Stimulated activated naive CD8-positive, alpha-beta T cell treated with anti-CD3 and anti-CD28 coated beads, Interleukin-15, amount 100 ng/mL, for 72 hours (primary cell): ENCODE data around the gene PTGR1.
"Not testable (repeated sequence)": the region's sequence is repeated elsewhere in the genome, so short reads cannot be mapped to it uniquely, and the experiment has no call there.

Experiments
- ATAC-seq: fragments of 150-1000 bp; cut with Tn5 transposase; 2 replicates; pipeline ENCODE4 v1.10.0; 2021; ENCODE audit warnings: mild to moderate bottlenecking, moderate library complexity
- DNase-seq, 2 donors: peaks; one replicate each; pipeline ENCODE4 v3.0.0; 2021 to 2022
- H3K27ac Mint-ChIP-seq, 2 donors: one replicate each; pipeline ENCODE4 v1.8.0; 2022; ENCODE audit warnings: mild to moderate bottlenecking in 2 of 2, mixed read lengths in 2 of 2, moderate library complexity in 2 of 2
- H3K27me3 Mint-ChIP-seq: one replicate; pipeline ENCODE4 v1.8.0; 2022; ENCODE audit warnings: mixed read lengths
- H3K4me1 Mint-ChIP-seq: one replicate; pipeline ENCODE4 v1.8.0; 2022; ENCODE audit warnings: mild to moderate bottlenecking, mixed read lengths
- H3K4me3 Mint-ChIP-seq, 2 donors: one replicate each; pipeline ENCODE4 v1.8.0; 2022; ENCODE audit warnings: mild to moderate bottlenecking in 2 of 2, mixed read lengths in 2 of 2, moderate library complexity in 1 of 2
- H3K9me3 Mint-ChIP-seq, 2 donors: one replicate each; pipeline ENCODE4 v1.8.0; 2022; ENCODE audit warnings: mixed read lengths in 2 of 2

PTGR1 gene

GRCh38 chr9:111597852-111598732 lies 1.4 kb downstream of the PTGR1 start:
- Mint-ChIP-seq H3K27ac (peak overlapping the region; percentile 25 to 63), H3K4me3 (peak overlapping the region; percentile 84 to 88), H3K9me3 (no peaks in the 10 kb centered on the region), H3K4me1 (peaks cover 26% of the 10 kb centered on the region), H3K27me3 (peaks cover 55% of the 10 kb centered on the region)
- DNase-seq (peak; percentile 40 to 60), ATAC-seq (peak; percentile 56)

- Mint-ChIP-seq H3K4me1 (no peaks in the 10 kb centered on the region), H3K27me3 (no peaks in the 10 kb centered on the region), H3K9me3 (peaks cover 0 to 8% of the 10 kb centered on the region in 2 donors), H3K4me3 (no peak overlapping the region), H3K27ac (no peak overlapping the region)
- DNase-seq = no peak
- ATAC-seq = no peak
Observed at GRCh38 chr9:111588846-111589245, 10.6 kb downstream of the PTGR1 start.

GRCh38 chr9:111586378-111586777 lies 13.1 kb downstream of the PTGR1 start:
- H3K4me3 Mint-ChIP-seq = no peak overlapping the region
- no peaks in the 10 kb centered on the region for H3K4me1 Mint-ChIP-seq
- H3K9me3 Mint-ChIP-seq = peaks cover 0 to 8% of the 10 kb centered on the region in 2 donors
- no peaks in the 10 kb centered on the region for H3K27me3 Mint-ChIP-seq
- ATAC-seq = no peak
- no peak for DNase-seq
- no peak overlapping the region for H3K27ac Mint-ChIP-seq

- H3K27ac Mint-ChIP-seq = no peak overlapping the region
- ATAC-seq = no peak
- no peak overlapping the region for H3K4me3 Mint-ChIP-seq
- DNase-seq = no peak
- H3K27me3 Mint-ChIP-seq = no peaks in the 10 kb centered on the region
- H3K9me3 Mint-ChIP-seq = peaks cover 0 to 8% of the 10 kb centered on the region in 2 donors
- no peaks in the 10 kb centered on the region for H3K4me1 Mint-ChIP-seq
Observed at GRCh38 chr9:111582888-111583287, 16.6 kb downstream of the PTGR1 start.

- H3K4me3 Mint-ChIP-seq = no peak overlapping the region
- H3K9me3 Mint-ChIP-seq = peaks cover 15 to 21% of the 10 kb centered on the region in 2 donors
- no peaks in the 10 kb centered on the region for H3K27me3 Mint-ChIP-seq
- no peaks in the 10 kb centered on the region for H3K4me1 Mint-ChIP-seq
- DNase-seq = no peak
- no peak overlapping the region for H3K27ac Mint-ChIP-seq
- no peak for ATAC-seq
Observed at GRCh38 chr9:111572950-111573604, 26.4 kb downstream of the PTGR1 start.

- not testable (repeated sequence) for H3K27ac Mint-ChIP-seq, H3K27me3 Mint-ChIP-seq, H3K4me3 Mint-ChIP-seq, H3K4me1 Mint-ChIP-seq, ATAC-seq
- peaks cover 23 to 33% of the 10 kb centered on the region in 2 donors for H3K9me3 Mint-ChIP-seq
- peak in 1 of 2 donors; percentile 0 for DNase-seq
Observed at GRCh38 chr9:111568127-111568526, 31.3 kb downstream of the PTGR1 start.

- ATAC-seq (no peak), DNase-seq (no peak)
- no peaks in the 10 kb centered on the region for H3K27me3 Mint-ChIP-seq
- no peak overlapping the region for H3K4me3 Mint-ChIP-seq
- H3K27ac Mint-ChIP-seq = no peak overlapping the region
- no peaks in the 10 kb centered on the region for H3K4me1 Mint-ChIP-seq
- peaks cover 23 to 33% of the 10 kb centered on the region in 2 donors for H3K9me3 Mint-ChIP-seq
Observed at GRCh38 chr9:111566234-111566633, 33.2 kb downstream of the PTGR1 start.

GRCh38 chr9:111561165-111561719 lies 38.2 kb downstream of the PTGR1 start:
- DNase-seq (no peak), ATAC-seq (no peak)
- H3K4me3 Mint-ChIP-seq = no peak overlapping the region
- no peak overlapping the region for H3K27ac Mint-ChIP-seq
- no peaks in the 10 kb centered on the region for H3K4me1 Mint-ChIP-seq
- no peaks in the 10 kb centered on the region for H3K27me3 Mint-ChIP-seq
- H3K9me3 Mint-ChIP-seq = peaks cover 23 to 25% of the 10 kb centered on the region in 2 donors

- H3K27ac Mint-ChIP-seq = no peak overlapping the region
- no peaks in the 10 kb centered on the region for H3K27me3 Mint-ChIP-seq
- H3K4me1 Mint-ChIP-seq = no peaks in the 10 kb centered on the region
- DNase-seq (no peak), ATAC-seq (no peak)
- peaks cover 37 to 47% of the 10 kb centered on the region in 2 donors for H3K9me3 Mint-ChIP-seq
- H3K4me3 Mint-ChIP-seq = no peak overlapping the region
Observed at GRCh38 chr9:111559000-111559610, 40.3 kb downstream of the PTGR1 start.

GRCh38 chr9:111555425-111555824 lies 44.0 kb downstream of the PTGR1 start:
- not testable (repeated sequence) for H3K4me3 Mint-ChIP-seq, H3K4me1 Mint-ChIP-seq, H3K27me3 Mint-ChIP-seq, DNase-seq, ATAC-seq
- peaks cover 49 to 59% of the 10 kb centered on the region in 2 donors for H3K9me3 Mint-ChIP-seq
- H3K27ac Mint-ChIP-seq = peak overlapping the region in 1 of 2 donors; percentile 69

GRCh38 chr9:111548623-111549022 lies 50.8 kb downstream of the PTGR1 start:
- ATAC-seq (no peak), DNase-seq (no peak)
- Mint-ChIP-seq H3K27me3 (no peaks in the 10 kb centered on the region), H3K4me3 (no peak overlapping the region), H3K27ac (no peak overlapping the region), H3K9me3 (peaks cover 48 to 66% of the 10 kb centered on the region in 2 donors), H3K4me1 (no peaks in the 10 kb centered on the region)

- DNase-seq (no peak), ATAC-seq (no peak)
- H3K4me3 Mint-ChIP-seq = no peak overlapping the region
- H3K27ac Mint-ChIP-seq = no peak overlapping the region
- H3K4me1 Mint-ChIP-seq = no peaks in the 10 kb centered on the region
- H3K9me3 Mint-ChIP-seq = peaks cover 41 to 61% of the 10 kb centered on the region in 2 donors
- H3K27me3 Mint-ChIP-seq = no peaks in the 10 kb centered on the region
Observed at GRCh38 chr9:111542497-111543254, 56.8 kb downstream of the PTGR1 start.

GRCh38 chr9:111533099-111533790 lies 66.2 kb downstream of the PTGR1 start:
- no peak overlapping the region for H3K27ac Mint-ChIP-seq
- no peaks in the 10 kb centered on the region for H3K4me1 Mint-ChIP-seq
- H3K4me3 Mint-ChIP-seq = no peak overlapping the region
- DNase-seq = no peak
- H3K27me3 Mint-ChIP-seq = no peaks in the 10 kb centered on the region
- no peak for ATAC-seq
- peaks cover 16 to 44% of the 10 kb centered on the region in 2 donors for H3K9me3 Mint-ChIP-seq

GRCh38 chr9:111531716-111532115 lies 67.7 kb downstream of the PTGR1 start:
- ATAC-seq (no peak), DNase-seq (no peak)
- H3K4me1 Mint-ChIP-seq = no peaks in the 10 kb centered on the region
- H3K27me3 Mint-ChIP-seq = no peaks in the 10 kb centered on the region
- H3K4me3 Mint-ChIP-seq = no peak overlapping the region
- H3K27ac Mint-ChIP-seq = peak overlapping the region in 1 of 2 donors; percentile 27
- peaks cover 16 to 37% of the 10 kb centered on the region in 2 donors for H3K9me3 Mint-ChIP-seq
